Ovary (tissue), 9 donors: ENCODE data around the gene WWOX. TPM values are rescaled to one million over a fixed set of nuclear protein-coding genes. Genes with fewer than 3 reads are reported as not detected.
A peak's percentile ranks its signal among the peaks of the same experiment; 100 is the strongest.

Experiments used
- DNase-seq, 5 donors: peaks; one replicate each; pipeline ENCODE4 v3.0.0-alpha.2; 2019 to 2020
- H3K27ac ChIP-seq, 2 donors: fragments of 200-600 bp; one replicate each; pipeline versions ENCODE4 v1.5.1 to v1.8.0; 2019 to 2022
- H3K27me3 ChIP-seq: fragments of 200-600 bp; one replicate; pipeline ENCODE4 v1.8.0; 2022
- H3K36me3 ChIP-seq: fragments of 200-600 bp; sonication (generic); one replicate; pipeline ENCODE4 v1.5.1; 2019
- H3K4me1 ChIP-seq: one replicate; pipeline ENCODE4 v1.8.1; 2013; ENCODE audit warnings: mild to moderate bottlenecking, moderate library complexity; ENCODE audit not compliant: insufficient read depth
- H3K4me3 ChIP-seq: fragments of 200-600 bp; sonication (generic); one replicate; pipeline ENCODE4 v1.5.1; 2017
- H3K9me3 ChIP-seq, 2 donors: fragments of 200-600 bp in 1 of 2; sonication (generic) in 1 of 2; one replicate each; pipeline versions ENCODE4 v1.5.1 to v1.8.1; 2013 to 2019; ENCODE audit warnings: mild to moderate bottlenecking in 1 of 2, moderate library complexity in 1 of 2
- EP300 ChIP-seq: sonication (generic); formaldehyde crosslinking; IDR thresholded peaks from one replicate; pipeline ENCODE4 v1.6.1; 2017; ENCODE audit warnings: antibody characterized with exemption
- POLR2A ChIP-seq: fragments of 450-650 bp; IDR thresholded peaks from one replicate; pipeline ENCODE4 v1.6.1; 2017; ENCODE audit warnings: antibody characterized with exemption, mild to moderate bottlenecking, moderate library complexity
- WGBS, 3 donors: extraction: QIAGEN DNeasy Blood & Tissue Kit in 1 of 3; methylation state at CpG; one replicate each; pipeline versions ENCODE4 v1.1.5 to v1.1.7; 2013 to 2017; 5-methylcytosine and 5-hydroxymethylcytosine counted together
- intact Hi-C, 4 donors: fragments of 100-400 bp; cut with DNase I; formaldehyde crosslinking; loops; one replicate each; pipeline versions ENCODE4 v1.11.0 to v1.15.1; 2022 to 2023
- polyA plus RNA-seq, 2 donors: library from polyadenylated mRNA; stranded (reverse); fragments of 200-250 nt in 1 of 2; fragments of 350-450 nt in 1 of 2; fragmentation: Illumina TruSeq in 1 of 2; extraction: RNeasy Lipid Tissue Mini Kit (QIAGEN cat#74804) in 1 of 2; gene quantifications; one replicate each; pipeline ENCODE4 v1.2.3, GENCODE V29; 2013 to 2014
- total RNA-seq, 7 donors: library from RNA; depleted of rRNA in 2 of 7; stranded (reverse); fragments of >200 nt in 2 of 7; fragmentation: NEBNext Ultra II Directional in 3 of 7; extraction: Animal tissue kit (Norgen Biotek cat#: 25700) in 3 of 7; gene quantifications; one replicate each; pipeline versions ENCODE4 v1.1.0 to v1.2.4, GENCODE V29; 2016 to 2023
- TF ChIP-seq, protein P1 (sequence below), 3 donors: fragments of 450-650 bp in 2 of 3; fragments of 200-600 bp in 1 of 3; IDR thresholded peaks; one replicate each; pipeline versions ENCODE4 v1.5.1 to v1.8.0; 2016 to 2022; ENCODE audit warnings: antibody characterized with exemption in 3 of 3, mild to moderate bottlenecking in 1 of 3
- donor health status: DM: no; HTN: no; CAD: no; lungs with moderate emphysema.
- donor health status: DM: no; HTN: no; CAD: no.
- donor health status: Bipolar disorder and iron deficiency.
- donor health status: DM: yes; HTN: yes; CAD: no.
- donor health status: DM: no; HTN: no; CAD: no.
- donor health status: DM: yes; HTN: yes; CAD: no.

The WWOX gene
- total and polyA plus RNA-seq, 9 donors = 11.0 to 40.5 (median 25.2) TPM

- DNase-seq = peak in 1 of 5 donors; percentile 58
- Histone ChIP-seq H3K36me3 (no peaks in the 10 kb centered on the region), H3K4me1 (peaks cover 6% of the 10 kb centered on the region), H3K27ac (no peak overlapping the region), H3K9me3 (no peaks in the 10 kb centered on the region), H3K27me3 (no peaks in the 10 kb centered on the region), H3K4me3 (no peak overlapping the region)
- intact Hi-C loops = no loop called here
- TF ChIP-seq EP300 (no peak), POLR2A (no peak)
- TF ChIP-seq, protein P1, sequence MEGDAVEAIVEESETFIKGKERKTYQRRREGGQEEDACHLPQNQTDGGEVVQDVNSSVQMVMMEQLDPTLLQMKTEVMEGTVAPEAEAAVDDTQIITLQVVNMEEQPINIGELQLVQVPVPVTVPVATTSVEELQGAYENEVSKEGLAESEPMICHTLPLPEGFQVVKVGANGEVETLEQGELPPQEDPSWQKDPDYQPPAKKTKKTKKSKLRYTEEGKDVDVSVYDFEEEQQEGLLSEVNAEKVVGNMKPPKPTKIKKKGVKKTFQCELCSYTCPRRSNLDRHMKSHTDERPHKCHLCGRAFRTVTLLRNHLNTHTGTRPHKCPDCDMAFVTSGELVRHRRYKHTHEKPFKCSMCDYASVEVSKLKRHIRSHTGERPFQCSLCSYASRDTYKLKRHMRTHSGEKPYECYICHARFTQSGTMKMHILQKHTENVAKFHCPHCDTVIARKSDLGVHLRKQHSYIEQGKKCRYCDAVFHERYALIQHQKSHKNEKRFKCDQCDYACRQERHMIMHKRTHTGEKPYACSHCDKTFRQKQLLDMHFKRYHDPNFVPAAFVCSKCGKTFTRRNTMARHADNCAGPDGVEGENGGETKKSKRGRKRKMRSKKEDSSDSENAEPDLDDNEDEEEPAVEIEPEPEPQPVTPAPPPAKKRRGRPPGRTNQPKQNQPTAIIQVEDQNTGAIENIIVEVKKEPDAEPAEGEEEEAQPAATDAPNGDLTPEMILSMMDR (IDR thresholded peaks at IDR 0.05) = no peak
- WGBS, 3 donors = 66 to 79% (median 70%) methylated on average over 10 of the region's 10 CpGs
Measured at GRCh38 chr16:78763821-78764440, 664.5 kb downstream of the WWOX start.

DNA sequence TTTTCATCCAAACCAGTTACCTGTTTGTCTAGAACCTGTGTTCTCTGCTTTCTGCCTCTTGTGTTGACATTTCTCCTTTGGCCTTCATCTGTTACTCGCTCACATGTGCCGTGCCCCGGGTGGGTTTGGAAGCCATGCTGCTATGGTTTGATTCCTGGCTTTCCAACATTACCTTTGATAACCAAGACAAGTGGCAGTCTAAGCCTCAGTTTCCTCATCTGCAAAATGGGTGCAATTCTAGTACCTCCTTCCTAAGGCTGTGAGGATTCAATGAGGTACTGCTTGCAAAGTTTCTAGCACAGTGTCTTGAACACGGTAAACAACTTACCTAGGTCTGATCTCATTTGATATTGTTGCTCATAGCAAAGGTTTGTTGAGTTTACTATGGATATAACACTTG lies 665.0 kb downstream of the WWOX start:
- intact Hi-C loops = no loop called here
- no peak overlapping the region for H3K27ac ChIP-seq
- TF ChIP-seq, protein P1 (IDR thresholded peaks at IDR 0.05) = no peak
- no peak for TF ChIP-seq EP300
- no peak for TF ChIP-seq POLR2A
- WGBS, 3 donors = 93 to 99% (median 96%) methylated on average over 4 of the region's 4 CpGs
- H3K9me3 ChIP-seq = no peaks in the 10 kb centered on the region
- H3K27me3 ChIP-seq = no peaks in the 10 kb centered on the region
- H3K4me1 ChIP-seq = peaks cover 6% of the 10 kb centered on the region
- no peak for DNase-seq
- H3K4me3 ChIP-seq = no peak overlapping the region
- H3K36me3 ChIP-seq = no peaks in the 10 kb centered on the region

DNA sequence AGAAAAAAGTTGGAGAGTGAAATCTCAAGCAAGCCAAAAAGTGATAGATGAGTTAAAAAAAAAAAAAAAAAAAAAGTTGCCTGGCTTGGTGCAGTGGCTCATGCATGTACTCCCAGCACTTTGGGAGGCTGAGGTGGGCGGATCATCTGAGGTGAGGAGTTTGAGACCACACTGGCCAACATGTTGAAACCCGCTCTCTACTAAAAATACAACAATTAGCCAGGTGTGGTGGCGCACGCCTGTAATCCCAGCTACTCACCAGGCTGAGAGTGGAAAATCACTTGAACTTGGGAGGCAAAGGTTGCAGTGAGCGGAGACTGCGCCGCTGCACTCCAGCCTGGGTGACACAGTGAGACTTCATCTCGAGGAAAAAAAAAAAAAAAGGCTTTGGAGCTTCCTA lies 668.8 kb downstream of the WWOX start:
- H3K27ac ChIP-seq = no peak overlapping the region
- H3K27me3 ChIP-seq = no peaks in the 10 kb centered on the region
- H3K4me1 ChIP-seq = peaks cover 10% of the 10 kb centered on the region
- TF ChIP-seq EP300 = no peak
- TF ChIP-seq, protein P1 (IDR thresholded peaks at IDR 0.05) = no peak
- TF ChIP-seq POLR2A = no peak
- WGBS, 3 donors = 77 to 91% (median 89%) methylated on average over 8 of the region's 8 CpGs
- intact Hi-C loops = no loop called here
- no peaks in the 10 kb centered on the region for H3K36me3 ChIP-seq
- H3K4me3 ChIP-seq = no peak overlapping the region
- H3K9me3 ChIP-seq = no peaks in the 10 kb centered on the region
- peak in 2 of 5 donors; percentile 29 to 44 for DNase-seq

DNA sequence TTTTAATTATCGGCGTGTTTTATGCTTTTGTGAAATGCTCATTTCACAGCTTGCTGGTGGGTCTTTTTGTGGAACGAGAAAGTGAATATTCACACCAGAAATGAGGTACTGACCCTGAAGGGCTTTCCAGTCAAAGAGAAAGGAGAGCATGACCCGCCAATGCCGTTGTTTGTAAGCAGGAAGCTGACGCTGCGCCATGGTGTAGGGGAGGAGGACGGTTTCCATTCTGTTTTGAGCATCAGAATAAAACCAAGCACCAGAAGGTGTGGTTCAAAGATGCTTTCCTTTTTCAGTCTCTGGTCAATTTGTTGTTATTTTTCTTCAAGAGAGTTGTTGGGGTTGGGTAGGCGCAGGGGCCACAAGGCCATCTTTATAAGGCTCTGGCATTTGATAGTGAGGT lies 669.3 kb downstream of the WWOX start:
- Histone ChIP-seq H3K27ac (no peak overlapping the region), H3K9me3 (no peaks in the 10 kb centered on the region), H3K4me1 (peaks cover 10% of the 10 kb centered on the region), H3K27me3 (no peaks in the 10 kb centered on the region), H3K36me3 (no peaks in the 10 kb centered on the region), H3K4me3 (no peak overlapping the region)
- TF ChIP-seq POLR2A (no peak), EP300 (no peak)
- TF ChIP-seq, protein P1 (IDR thresholded peaks at IDR 0.05) = no peak
- intact Hi-C loops = no loop called here
- WGBS, 3 donors = 92 to 93% (median 92%) methylated on average over 9 of the region's 9 CpGs
- no peak for DNase-seq
